BLaER1 treated with 17β-estradiol and CSF1 and Interleukin-3, amounts not matched to agents 10 nM and 100 nM (cell line): Measurements from ENCODE around the gene NCAM2.

ENCODE experiments used
- H3K27ac ChIP-seq, 11 experiments: shearing (Covaris generic); formaldehyde crosslinking; 2 replicates each; pipeline ENCODE4 v1.8.1; 2022
- H3K27me3 ChIP-seq, 11 experiments: shearing (Covaris generic); formaldehyde crosslinking; 2 replicates each; pipeline ENCODE4 v1.8.1; 2022
- H3K36me3 ChIP-seq, 11 experiments: shearing (Covaris generic); formaldehyde crosslinking; 2 replicates each; pipeline ENCODE4 v1.8.1; 2022
- H3K4me1 ChIP-seq, 10 experiments: shearing (Covaris generic); formaldehyde crosslinking; 2 replicates each; pipeline ENCODE4 v1.8.1; 2022
- H3K4me2 ChIP-seq, 11 experiments: shearing (Covaris generic); formaldehyde crosslinking; 2 replicates each; pipeline ENCODE4 v1.8.1; 2022
- H3K4me3 ChIP-seq, 10 experiments: shearing (Covaris generic); formaldehyde crosslinking; 2 replicates each; pipeline ENCODE4 v1.8.1; 2022
- H3K9ac ChIP-seq, 11 experiments: shearing (Covaris generic); formaldehyde crosslinking; 2 replicates each; pipeline ENCODE4 v1.8.1; 2022
- H3K9me3 ChIP-seq, 11 experiments: shearing (Covaris generic); formaldehyde crosslinking; replicated peaks in 1 of 11; 2 replicates each; pipeline ENCODE4 v1.8.1; 2022
- H4K20me1 ChIP-seq, 11 experiments: shearing (Covaris generic); formaldehyde crosslinking; 2 replicates each; pipeline ENCODE4 v1.8.1; 2022
- Cebpa-rat ChIP-seq, 11 experiments: shearing (Covaris generic); IDR thresholded peaks; 2 replicates each; pipeline ENCODE4 v1.8.1; 2022

Gene NCAM2

GRCh38 chr21:21109736-21110135, 111.5 kb downstream of the NCAM2 start:
- no peaks in the 10 kb centered on the region for H4K20me1 ChIP-seq
- no peaks in the 10 kb centered on the region for H3K36me3 ChIP-seq
- no peak overlapping the region for H3K4me2 ChIP-seq
- no peak overlapping the region for H3K9ac ChIP-seq
- no peaks in the 10 kb centered on the region for H3K9me3 ChIP-seq
- no peaks in the 10 kb centered on the region for H3K27me3 ChIP-seq
- no peaks in the 10 kb centered on the region for H3K4me1 ChIP-seq
- no peak for TF ChIP-seq Cebpa-rat (IDR thresholded peaks at IDR 0.05)
- no peak overlapping the region for H3K4me3 ChIP-seq
- H3K27ac ChIP-seq = no peak overlapping the region

GRCh38 chr21:21111309-21111920, 113.2 kb downstream of the NCAM2 start:
- Histone ChIP-seq H3K4me3 (no peak overlapping the region), H3K27me3 (no peaks in the 10 kb centered on the region), H3K4me2 (no peak overlapping the region), H3K4me1 (no peaks in the 10 kb centered on the region), H3K9me3 (no peaks in the 10 kb centered on the region), H3K36me3 (no peaks in the 10 kb centered on the region), H4K20me1 (no peaks in the 10 kb centered on the region), H3K9ac (no peak overlapping the region), H3K27ac (no peak overlapping the region)
- no peak for TF ChIP-seq Cebpa-rat (IDR thresholded peaks at IDR 0.05)

GRCh38 chr21:21114461-21114860, 116.3 kb downstream of the NCAM2 start:
- no peak overlapping the region for H3K4me2 ChIP-seq
- no peaks in the 10 kb centered on the region for H4K20me1 ChIP-seq
- H3K9ac ChIP-seq = no peak overlapping the region
- no peak overlapping the region for H3K4me3 ChIP-seq
- no peaks in the 10 kb centered on the region for H3K4me1 ChIP-seq
- H3K27ac ChIP-seq = no peak overlapping the region
- H3K36me3 ChIP-seq = no peaks in the 10 kb centered on the region
- H3K9me3 ChIP-seq = no peaks in the 10 kb centered on the region
- TF ChIP-seq Cebpa-rat (IDR thresholded peaks at IDR 0.05) = no peak
- H3K27me3 ChIP-seq = no peaks in the 10 kb centered on the region

GRCh38 chr21:21119091-21119490, 120.9 kb downstream of the NCAM2 start:
- H3K9me3 ChIP-seq = no peaks in the 10 kb centered on the region
- H3K4me3 ChIP-seq = no peak overlapping the region
- no peaks in the 10 kb centered on the region for H3K4me1 ChIP-seq
- no peaks in the 10 kb centered on the region for H3K27me3 ChIP-seq
- no peak overlapping the region for H3K4me2 ChIP-seq
- H3K9ac ChIP-seq = no peak overlapping the region
- no peak for TF ChIP-seq Cebpa-rat (IDR thresholded peaks at IDR 0.05)
- H3K36me3 ChIP-seq = no peaks in the 10 kb centered on the region
- no peak overlapping the region for H3K27ac ChIP-seq
- no peaks in the 10 kb centered on the region for H4K20me1 ChIP-seq

- Histone ChIP-seq H3K27ac (no peak overlapping the region), H3K4me3 (no peak overlapping the region), H4K20me1 (no peaks in the 10 kb centered on the region), H3K4me1 (no peaks in the 10 kb centered on the region), H3K9me3 (no peaks in the 10 kb centered on the region), H3K4me2 (no peak overlapping the region), H3K9ac (no peak overlapping the region), H3K27me3 (no peaks in the 10 kb centered on the region), H3K36me3 (no peaks in the 10 kb centered on the region)
- no peak for TF ChIP-seq Cebpa-rat (IDR thresholded peaks at IDR 0.05)
These were observed 124.5 kb downstream of the NCAM2 start for GRCh38 chr21:21122680-21123079.

GRCh38 chr21:21132390-21132789, 134.2 kb downstream of the NCAM2 start:
- no peak overlapping the region for H3K27ac ChIP-seq
- H4K20me1 ChIP-seq = no peaks in the 10 kb centered on the region
- no peaks in the 10 kb centered on the region for H3K27me3 ChIP-seq
- no peak overlapping the region for H3K4me2 ChIP-seq
- TF ChIP-seq Cebpa-rat (IDR thresholded peaks at IDR 0.05) = no peak
- no peak overlapping the region for H3K9ac ChIP-seq
- no peaks in the 10 kb centered on the region for H3K36me3 ChIP-seq
- no peaks in the 10 kb centered on the region for H3K9me3 ChIP-seq
- no peak overlapping the region for H3K4me3 ChIP-seq
- H3K4me1 ChIP-seq = no peaks in the 10 kb centered on the region

GRCh38 chr21:21137986-21138385, 139.8 kb downstream of the NCAM2 start:
- Histone ChIP-seq H3K4me3 (no peak overlapping the region), H3K4me1 (no peaks in the 10 kb centered on the region), H3K4me2 (no peak overlapping the region), H4K20me1 (no peaks in the 10 kb centered on the region), H3K27ac (no peak overlapping the region), H3K27me3 (no peaks in the 10 kb centered on the region), H3K9me3 (no peaks in the 10 kb centered on the region), H3K36me3 (no peaks in the 10 kb centered on the region), H3K9ac (no peak overlapping the region)
- no peak for TF ChIP-seq Cebpa-rat (IDR thresholded peaks at IDR 0.05)

- no peaks in the 10 kb centered on the region for H4K20me1 ChIP-seq
- H3K4me3 ChIP-seq = no peak overlapping the region
- no peaks in the 10 kb centered on the region for H3K4me1 ChIP-seq
- no peaks in the 10 kb centered on the region for H3K36me3 ChIP-seq
- H3K27me3 ChIP-seq = no peaks in the 10 kb centered on the region
- no peaks in the 10 kb centered on the region for H3K9me3 ChIP-seq
- no peak overlapping the region for H3K9ac ChIP-seq
- no peak for TF ChIP-seq Cebpa-rat (IDR thresholded peaks at IDR 0.05)
- no peak overlapping the region for H3K27ac ChIP-seq
- no peak overlapping the region for H3K4me2 ChIP-seq
These were observed 148.6 kb downstream of the NCAM2 start for GRCh38 chr21:21146587-21147373.

GRCh38 chr21:21147374-21147745, 149.2 kb downstream of the NCAM2 start:
- H3K9me3 ChIP-seq = no peaks in the 10 kb centered on the region
- no peak overlapping the region for H3K4me3 ChIP-seq

GRCh38 chr21:21148009-21148408, 149.8 kb downstream of the NCAM2 start:
- H3K27ac ChIP-seq = no peak overlapping the region
- no peaks in the 10 kb centered on the region for H3K4me1 ChIP-seq
- H4K20me1 ChIP-seq = no peaks in the 10 kb centered on the region
- no peak overlapping the region for H3K4me3 ChIP-seq
- no peak overlapping the region for H3K9ac ChIP-seq
- H3K36me3 ChIP-seq = no peaks in the 10 kb centered on the region
- H3K27me3 ChIP-seq = no peaks in the 10 kb centered on the region
- TF ChIP-seq Cebpa-rat (IDR thresholded peaks at IDR 0.05) = no peak
- H3K9me3 ChIP-seq = no peaks in the 10 kb centered on the region
- no peak overlapping the region for H3K4me2 ChIP-seq

More at GRCh38 chr21:21147374-21147745, 149.2 kb downstream of the NCAM2 start:
- Histone ChIP-seq H3K4me1 (no peaks in the 10 kb centered on the region), H3K36me3 (no peaks in the 10 kb centered on the region), H3K27ac (no peak overlapping the region), H3K4me2 (no peak overlapping the region), H3K9ac (no peak overlapping the region), H4K20me1 (no peaks in the 10 kb centered on the region), H3K27me3 (no peaks in the 10 kb centered on the region)
- TF ChIP-seq Cebpa-rat (IDR thresholded peaks at IDR 0.05) = no peak
